A549 (cell line): Measurements from ENCODE around the gene CCDC137. TPM values are rescaled to one million over a fixed set of nuclear protein-coding genes. Genes with fewer than 3 reads are reported as not detected.

Experiments used
- ATAC-seq, 2 experiments: fragments of 200-7000 bp in 1 of 2; fragments of >200 bp in 1 of 2; cut with Nextera tagmentation in 1 of 2; cut with Tn5 transposase in 1 of 2; 3 replicates each; pipeline versions ENCODE4 v1.8.0 to v1.9.1; 2018 to 2020; ENCODE audit warnings: mild to moderate bottlenecking in 1 of 2, moderate library complexity in 1 of 2
- CTCF ChIA-PET: fragments of 300-600 bp; sonication (Branson Sonifier 250); formaldehyde crosslinking; extraction: SDS; loops from one replicate; lab custom pipeline; 2021; ENCODE audit warnings: antibody characterized with exemption, inconsistent platforms; lab: Yijun Ruan, JAX
- POLR2A ChIA-PET: fragments of 350-600 bp; formaldehyde crosslinking; extraction: SDS; loops from one replicate; lab custom pipeline; 2021; ENCODE audit warnings: antibody characterized with exemption, inconsistent platforms; lab: Yijun Ruan, JAX
- DNase-seq, 2 experiments: peaks; one replicate each; pipeline versions ENCODE4 v3.0.0 to v3.0.0-alpha.2; 2011 to 2016; ENCODE audit warnings: low read depth in 1 of 2, low spot score in 1 of 2
- FAIRE-seq: peaks from 2 replicates; lab custom pipeline; 2011; peaks lifted over from hg19 to GRCh38; lab: Jason Lieb, UNC
- H3K27ac ChIP-seq, 2 experiments: fragments of >200 bp; sonication (Bioruptor Twin); formaldehyde crosslinking; 3 replicates each; pipeline ENCODE4 v1.5.1; 2016 to 2017
- H3K4me1 ChIP-seq: fragments of >200 bp; sonication (Bioruptor Twin); formaldehyde crosslinking; 3 replicates; pipeline ENCODE4 v1.6.1; 2016
- H3K4me2 ChIP-seq: fragments of >200 bp; sonication (Bioruptor Twin); formaldehyde crosslinking; 3 replicates; pipeline ENCODE4 v1.6.1; 2016
- H3K4me3 ChIP-seq: fragments of >200 bp; sonication (Bioruptor Twin); formaldehyde crosslinking; 3 replicates; pipeline ENCODE4 v1.5.1; 2016
- H3K9me3 ChIP-seq: fragments of >200 bp; sonication (Bioruptor Twin); formaldehyde crosslinking; 3 replicates; pipeline ENCODE4 v1.6.1; 2016
- CBX2 ChIP-seq: fragments of 200-600 bp; sonication (generic); IDR thresholded peaks from 2 replicates; pipeline ENCODE4 v1.6.1; 2016; ENCODE audit warnings: low read depth, mild to moderate bottlenecking, borderline replicate concordance
- CEBPB ChIP-seq, 2 experiments: fragments of >200 bp in 1 of 2; sonication (Bioruptor Twin) in 1 of 2; formaldehyde crosslinking in 1 of 2; IDR thresholded peaks; 2 replicates each; pipeline ENCODE4 v1.6.1; 2012 to 2016
- CHD2 ChIP-seq: fragments of 150-350 bp; IDR thresholded peaks from 2 replicates; pipeline ENCODE4 v1.6.1; 2014; ENCODE audit warnings: low read length; ENCODE audit not compliant: partially characterized antibody
- CHD4 ChIP-seq: fragments of 200-600 bp; sonication (generic); IDR thresholded peaks from 2 replicates; pipeline ENCODE4 v1.6.1; 2016; ENCODE audit warnings: antibody characterized with exemption, mild to moderate bottlenecking, borderline replicate concordance
- EHMT2 ChIP-seq: fragments of 200-600 bp; sonication (generic); IDR thresholded peaks from 2 replicates; pipeline ENCODE4 v1.6.1; 2016; ENCODE audit warnings: antibody characterized with exemption, low read depth, mild to moderate bottlenecking, moderate library complexity
- HEYL ChIP-seq: fragments of 250-450 bp; sonication (Bioruptor Pico); IDR thresholded peaks from 2 replicates; pipeline ENCODE4 v1.8.0; 2021; ENCODE audit warnings: mild to moderate bottlenecking, moderate library complexity
- HOXB5 ChIP-seq: fragments of 250-450 bp; sonication (Bioruptor Pico); IDR thresholded peaks from 2 replicates; pipeline ENCODE4 v1.5.0; 2020; ENCODE audit warnings: mild to moderate bottlenecking, moderate library complexity
- JUN ChIP-seq, 2 experiments: fragments of >200 bp; sonication (Bioruptor Twin); formaldehyde crosslinking; IDR thresholded peaks; 2 replicates in 1 of 2; 3 replicates in 1 of 2; pipeline ENCODE4 v1.6.1; 2016 to 2017
- JUNB ChIP-seq: fragments of >200 bp; sonication (Bioruptor Twin); formaldehyde crosslinking; IDR thresholded peaks from 2 replicates; pipeline ENCODE4 v1.6.1; 2016
- KDM1A ChIP-seq: fragments of 200-600 bp; sonication (generic); IDR thresholded peaks from 2 replicates; pipeline ENCODE4 v1.6.1; 2016; ENCODE audit warnings: low read depth, mild to moderate bottlenecking
- NFE2L2 ChIP-seq: fragments of 150-350 bp; conservative IDR thresholded peaks from 2 replicates; pipeline ENCODE4 v1.6.1; 2014; ENCODE audit warnings: low read length
- NPAS2 ChIP-seq: fragments of 250-450 bp; sonication (Bioruptor Pico); IDR thresholded peaks from 2 replicates; pipeline ENCODE4 v1.8.0; 2022; ENCODE audit warnings: mild to moderate bottlenecking, moderate library complexity, borderline replicate concordance
- PHF8 ChIP-seq: fragments of 200-600 bp; sonication (generic); IDR thresholded peaks from 2 replicates; pipeline ENCODE4 v1.6.1; 2016; ENCODE audit warnings: low read depth, mild to moderate bottlenecking, antibody characterized with exemption, moderate library complexity, borderline replicate concordance
- POLR2AphosphoS2 ChIP-seq: conservative IDR thresholded peaks from 2 replicates; pipeline ENCODE4 v1.6.1; 2012; ENCODE audit warnings: low read length, improper control_type of control experiment, inconsistent platforms
- RAD21 ChIP-seq, 2 experiments: fragments of >200 bp in 1 of 2; sonication (Bioruptor Twin) in 1 of 2; formaldehyde crosslinking in 1 of 2; IDR thresholded peaks in 1 of 2; conservative IDR thresholded peaks in 1 of 2; 2 replicates in 1 of 2; 3 replicates in 1 of 2; pipeline ENCODE4 v1.6.1; 2012 to 2018; ENCODE audit warnings: inconsistent platforms in 1 of 2
- RARB ChIP-seq: fragments of 250-450 bp; sonication (Bioruptor Pico); IDR thresholded peaks from 2 replicates; pipeline ENCODE4 v1.8.0; 2021; ENCODE audit warnings: mild to moderate bottlenecking, moderate library complexity
- RNF2 ChIP-seq: fragments of 200-600 bp; sonication (generic); IDR thresholded peaks from 2 replicates; pipeline ENCODE4 v1.6.1; 2016; ENCODE audit warnings: low read depth, mild to moderate bottlenecking, antibody characterized with exemption, moderate library complexity, borderline replicate concordance
- SREBF2 ChIP-seq: fragments of 450-650 bp; IDR thresholded peaks from 2 replicates; pipeline ENCODE4 v1.6.1; 2014; ENCODE audit warnings: mild to moderate bottlenecking, moderate library complexity
- TFCP2L1 ChIP-seq: fragments of 250-450 bp; sonication (Bioruptor Pico); IDR thresholded peaks from 2 replicates; pipeline ENCODE4 v1.5.0; 2021; ENCODE audit warnings: mild to moderate bottlenecking
- TP53 ChIP-seq: fragments of 250-450 bp; sonication (Bioruptor Pico); IDR thresholded peaks from 2 replicates; pipeline ENCODE4 v1.5.0; 2021; ENCODE audit warnings: mild to moderate bottlenecking, moderate library complexity
- ZFP36 ChIP-seq: fragments of 450-650 bp; IDR thresholded peaks from 2 replicates; pipeline ENCODE4 v1.6.1; 2014; ENCODE audit warnings: borderline replicate concordance; ENCODE audit not compliant: partially characterized antibody
- ZNF302 ChIP-seq: fragments of 250-450 bp; sonication (Bioruptor Pico); IDR thresholded peaks from 2 replicates; pipeline ENCODE4 v1.9.0; 2021; ENCODE audit warnings: inconsistent platforms, mild to moderate bottlenecking, moderate library complexity
- ZSCAN20 ChIP-seq: fragments of 250-450 bp; sonication (Bioruptor Pico); IDR thresholded peaks from 2 replicates; pipeline ENCODE4 v1.8.0; 2022; ENCODE audit warnings: mild to moderate bottlenecking, moderate library complexity
- WGBS: methylation state at CpG from one replicate; pipeline ENCODE4 v1.1.6; 2017; ENCODE audit errors: missing lambda C conversion rate; 5-methylcytosine and 5-hydroxymethylcytosine counted together
- polyA plus RNA-seq, 4 experiments: library from polyadenylated mRNA; depleted of rRNA in 3 of 4; stranded (reverse); fragments of >200 nt; fragmentation: RNase III in 1 of 4; extraction: RNeasy Plus Mini Kit Qiagen cat#74134 plus additional on column Dnase treatment in 1 of 4; gene quantifications; 2 replicates in 3 of 4; 3 replicates in 1 of 4; pipeline ENCODE4 v1.2.3, GENCODE V29; 2011 to 2017
- TF ChIP-seq, protein P1 (sequence below): IDR thresholded peaks from 2 replicates; pipeline ENCODE4 v1.6.1; 2012
- TF ChIP-seq, protein P2 (sequence below): fragments of >200 bp; sonication (Bioruptor Twin); formaldehyde crosslinking; IDR thresholded peaks from 3 replicates; pipeline ENCODE4 v1.6.1; 2016
- TF ChIP-seq, protein P3 (sequence below): fragments of >200 bp; sonication (Bioruptor Twin); formaldehyde crosslinking; IDR thresholded peaks from 3 replicates; pipeline ENCODE4 v1.5.1; 2016
- TF ChIP-seq, protein P4 (sequence below): IDR thresholded peaks from 2 replicates; pipeline ENCODE4 v1.6.1; 2012; ENCODE audit warnings: low read depth, borderline replicate concordance
- TF ChIP-seq, protein P5 (sequence below): IDR thresholded peaks from 2 replicates; pipeline ENCODE4 v1.6.1; 2012
- TF ChIP-seq, protein P6 (sequence below): fragments of 250-450 bp; sonication (Bioruptor Pico); IDR thresholded peaks from 2 replicates; pipeline ENCODE4 v1.5.0; 2020; ENCODE audit warnings: low read depth, mild to moderate bottlenecking, moderate library complexity

The CCDC137 gene
- polyA plus RNA-seq, 2 of the 4 experiments (the other 2 are of a cell fraction), result 22.6 to 55.0 TPM

DNA sequence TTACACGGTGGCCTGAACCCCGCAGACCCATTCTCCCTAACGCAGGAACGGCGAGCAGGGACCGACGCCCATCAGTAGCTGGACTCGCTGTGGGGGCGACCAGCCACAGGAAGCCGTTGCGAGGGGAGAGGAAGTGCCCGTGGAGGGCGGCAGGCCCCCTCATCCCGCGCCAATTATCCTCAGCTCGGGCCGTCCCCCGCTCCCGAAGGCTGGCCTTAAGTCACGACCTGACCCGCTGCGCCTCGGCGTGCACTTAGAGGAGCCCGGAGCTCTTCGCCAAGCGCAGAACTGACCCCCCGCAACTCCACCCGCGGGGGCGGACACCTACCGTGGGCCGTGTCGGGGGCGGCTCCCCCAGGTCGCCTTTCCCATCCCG, 16.7 kb downstream of the CCDC137 start:
- TF ChIP-seq TFCP2L1, result no peak
- TF ChIP-seq POLR2AphosphoS2, result no peak
- no peak for TF ChIP-seq ZFP36
- peak; percentile 44; the same call in 1 of the 2 replicates for TF ChIP-seq PHF8
- TF ChIP-seq, all 56 proteins: peak for 1
- ChIA-PET CTCF (interaction anchor here (0.8 to 8.1 kb wide), 12 partner anchors 8 to 124 kb away, joined by 3 to 54 read pairs (median 5); partner anchors contain the start of gene MRPL12), POLR2A (interaction anchor here (0.8 to 3.8 kb wide), 15 partner anchors 9 to 339 kb away, joined by 3 to 42 read pairs (median 5); partner anchors contain the start of genes CCDC137, CENPX, MCRIP1 and MRPL12)
- Histone ChIP-seq H3K27ac (peak overlapping the region; percentile 90 to 91), H3K9me3 (no peaks in the 10 kb centered on the region), H3K4me1 (peaks cover 25% of the 10 kb centered on the region), H3K4me2 (peak overlapping the region; percentile 96), H3K4me3 (peak overlapping the region; percentile 86)
- 0% methylated on average over 10 of the region's 37 CpGs for WGBS
- ATAC-seq (peak; percentile 20 to 36; a peak in 4 of 6 replicates), FAIRE-seq (no peak), DNase-seq (no peak)

DNA sequence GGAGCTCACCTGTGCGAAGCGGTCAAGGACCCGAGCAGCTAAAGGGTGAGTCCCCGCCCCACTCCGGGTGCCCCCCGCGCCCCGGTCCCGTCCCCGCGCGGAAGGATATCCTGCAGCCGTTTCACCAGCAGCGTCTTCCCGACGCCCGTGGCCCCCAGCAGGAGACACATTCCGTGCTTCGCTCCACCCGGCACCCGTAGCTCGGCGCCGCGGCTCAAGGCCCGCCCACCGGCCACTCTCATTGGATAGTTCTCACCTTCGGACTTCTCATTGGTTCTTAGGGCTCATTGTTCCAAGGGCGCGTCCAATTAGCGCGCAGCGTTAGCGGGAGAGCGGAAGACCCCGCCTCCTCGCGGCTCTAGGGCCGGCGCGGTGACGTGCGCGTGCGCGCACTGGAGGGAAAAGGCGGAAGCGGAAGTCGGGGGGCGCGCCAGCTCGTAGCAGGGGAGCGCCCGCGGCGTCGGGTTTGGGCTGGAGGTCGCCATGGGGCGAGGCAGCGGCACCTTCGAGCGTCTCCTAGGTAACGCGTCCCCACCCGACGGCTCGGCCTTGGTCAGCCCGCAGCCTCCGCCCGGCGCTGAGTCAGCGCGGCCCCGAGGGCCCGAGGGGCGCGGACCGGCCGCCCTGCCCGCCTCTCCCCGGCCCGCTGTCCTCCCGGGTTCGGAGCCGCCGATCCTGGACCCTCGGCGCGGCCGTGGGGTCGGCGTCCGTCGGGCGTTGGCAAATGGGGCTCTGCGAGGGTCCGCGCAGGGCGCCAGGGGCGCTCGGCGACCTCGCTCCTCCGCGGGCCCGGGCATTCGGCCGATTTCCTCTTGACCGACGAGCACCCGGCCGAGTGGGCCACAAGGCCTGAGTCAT, 17.3 kb downstream of the CCDC137 start, which contains the start of the genes ARL16 and HGS:
Gene ARL16, minus strand, starts transcription at position 214 of the 858 bp plus-strand sequence. Its CDS starts 44 bp downstream, at position 170.
Gene HGS, plus strand, starts transcription at position 428 of the 858 bp plus-strand sequence. Its CDS starts 56 bp downstream, at position 484.
- peak within 1 kb of the TSS; percentile 91 to 93 for H3K27ac ChIP-seq
- peaks cover 25% of the 10 kb centered on the region for H3K4me1 ChIP-seq
- under 1% methylated on average over 83 of the region's 112 CpGs for WGBS
- FAIRE-seq, result peak; percentile 98
- peak within 1 kb of the TSS; percentile 86 for H3K4me3 ChIP-seq
- peak; percentile 100 for DNase-seq
- CTCF ChIA-PET, result interaction anchor here (0.8 to 8.1 kb wide), 10 partner anchors 8 to 125 kb away, joined by 3 to 54 read pairs (median 7); partner anchors contain the start of gene MRPL12
- peak within 1 kb of the TSS; percentile 96 for H3K4me2 ChIP-seq
- POLR2A ChIA-PET, result interaction anchor here (0.8 to 3.8 kb wide), 15 partner anchors 8 to 339 kb away, joined by 3 to 42 read pairs (median 5); partner anchors contain the start of genes CCDC137, CENPX, MCRIP1 and MRPL12
- peak; percentile 90 to 96 for ATAC-seq
- H3K9me3 ChIP-seq, result no peaks in the 10 kb centered on the region
- 0 out of 2 replicates have a peak, but pooled peaks have one; percentile 62 for TF ChIP-seq TP53
- no peak for TF ChIP-seq ZNF302
- no peak for TF ChIP-seq CBX2
- TF ChIP-seq, protein P1, sequence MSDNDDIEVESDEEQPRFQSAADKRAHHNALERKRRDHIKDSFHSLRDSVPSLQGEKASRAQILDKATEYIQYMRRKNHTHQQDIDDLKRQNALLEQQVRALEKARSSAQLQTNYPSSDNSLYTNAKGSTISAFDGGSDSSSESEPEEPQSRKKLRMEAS, result peak; percentile 87
- TF ChIP-seq, protein P2, sequence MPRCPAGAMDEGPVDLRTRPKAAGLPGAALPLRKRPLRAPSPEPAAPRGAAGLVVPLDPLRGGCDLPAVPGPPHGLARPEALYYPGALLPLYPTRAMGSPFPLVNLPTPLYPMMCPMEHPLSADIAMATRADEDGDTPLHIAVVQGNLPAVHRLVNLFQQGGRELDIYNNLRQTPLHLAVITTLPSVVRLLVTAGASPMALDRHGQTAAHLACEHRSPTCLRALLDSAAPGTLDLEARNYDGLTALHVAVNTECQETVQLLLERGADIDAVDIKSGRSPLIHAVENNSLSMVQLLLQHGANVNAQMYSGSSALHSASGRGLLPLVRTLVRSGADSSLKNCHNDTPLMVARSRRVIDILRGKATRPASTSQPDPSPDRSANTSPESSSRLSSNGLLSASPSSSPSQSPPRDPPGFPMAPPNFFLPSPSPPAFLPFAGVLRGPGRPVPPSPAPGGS, result peak; percentile 63; the same call in 2 of the 3 replicates
- no peak for TF ChIP-seq HOXB5 (CRISPR knock-in tag)
- TF ChIP-seq, protein P3, sequence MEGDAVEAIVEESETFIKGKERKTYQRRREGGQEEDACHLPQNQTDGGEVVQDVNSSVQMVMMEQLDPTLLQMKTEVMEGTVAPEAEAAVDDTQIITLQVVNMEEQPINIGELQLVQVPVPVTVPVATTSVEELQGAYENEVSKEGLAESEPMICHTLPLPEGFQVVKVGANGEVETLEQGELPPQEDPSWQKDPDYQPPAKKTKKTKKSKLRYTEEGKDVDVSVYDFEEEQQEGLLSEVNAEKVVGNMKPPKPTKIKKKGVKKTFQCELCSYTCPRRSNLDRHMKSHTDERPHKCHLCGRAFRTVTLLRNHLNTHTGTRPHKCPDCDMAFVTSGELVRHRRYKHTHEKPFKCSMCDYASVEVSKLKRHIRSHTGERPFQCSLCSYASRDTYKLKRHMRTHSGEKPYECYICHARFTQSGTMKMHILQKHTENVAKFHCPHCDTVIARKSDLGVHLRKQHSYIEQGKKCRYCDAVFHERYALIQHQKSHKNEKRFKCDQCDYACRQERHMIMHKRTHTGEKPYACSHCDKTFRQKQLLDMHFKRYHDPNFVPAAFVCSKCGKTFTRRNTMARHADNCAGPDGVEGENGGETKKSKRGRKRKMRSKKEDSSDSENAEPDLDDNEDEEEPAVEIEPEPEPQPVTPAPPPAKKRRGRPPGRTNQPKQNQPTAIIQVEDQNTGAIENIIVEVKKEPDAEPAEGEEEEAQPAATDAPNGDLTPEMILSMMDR, result no peak
- peak; percentile 88 for TF ChIP-seq PHF8
- TF ChIP-seq, protein P4, sequence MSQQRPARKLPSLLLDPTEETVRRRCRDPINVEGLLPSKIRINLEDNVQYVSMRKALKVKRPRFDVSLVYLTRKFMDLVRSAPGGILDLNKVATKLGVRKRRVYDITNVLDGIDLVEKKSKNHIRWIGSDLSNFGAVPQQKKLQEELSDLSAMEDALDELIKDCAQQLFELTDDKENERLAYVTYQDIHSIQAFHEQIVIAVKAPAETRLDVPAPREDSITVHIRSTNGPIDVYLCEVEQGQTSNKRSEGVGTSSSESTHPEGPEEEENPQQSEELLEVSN, result no peak; the same call in 1 of the 2 replicates
- no peak for TF ChIP-seq CHD4
- TF ChIP-seq HEYL (CRISPR knock-in tag), result no peak
- no peak for TF ChIP-seq ZSCAN20 (CRISPR knock-in tag)
- TF ChIP-seq TFCP2L1, result no peak
- TF ChIP-seq, protein P5, sequence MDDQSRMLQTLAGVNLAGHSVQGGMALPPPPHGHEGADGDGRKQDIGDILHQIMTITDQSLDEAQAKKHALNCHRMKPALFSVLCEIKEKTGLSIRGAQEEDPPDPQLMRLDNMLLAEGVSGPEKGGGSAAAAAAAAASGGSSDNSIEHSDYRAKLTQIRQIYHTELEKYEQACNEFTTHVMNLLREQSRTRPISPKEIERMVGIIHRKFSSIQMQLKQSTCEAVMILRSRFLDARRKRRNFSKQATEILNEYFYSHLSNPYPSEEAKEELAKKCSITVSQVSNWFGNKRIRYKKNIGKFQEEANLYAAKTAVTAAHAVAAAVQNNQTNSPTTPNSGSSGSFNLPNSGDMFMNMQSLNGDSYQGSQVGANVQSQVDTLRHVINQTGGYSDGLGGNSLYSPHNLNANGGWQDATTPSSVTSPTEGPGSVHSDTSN, result peak; percentile 81
- TF ChIP-seq, protein P6, sequence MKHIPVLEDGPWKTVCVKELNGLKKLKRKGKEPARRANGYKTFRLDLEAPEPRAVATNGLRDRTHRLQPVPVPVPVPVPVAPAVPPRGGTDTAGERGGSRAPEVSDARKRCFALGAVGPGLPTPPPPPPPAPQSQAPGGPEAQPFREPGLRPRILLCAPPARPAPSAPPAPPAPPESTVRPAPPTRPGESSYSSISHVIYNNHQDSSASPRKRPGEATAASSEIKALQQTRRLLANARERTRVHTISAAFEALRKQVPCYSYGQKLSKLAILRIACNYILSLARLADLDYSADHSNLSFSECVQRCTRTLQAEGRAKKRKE (CRISPR knock-in tag), result no peak
- peak; percentile 68 for TF ChIP-seq CHD2
- TF ChIP-seq JUN (IDR thresholded peaks at IDR 0.05), result peak; percentile 65 to 84
- TF ChIP-seq RNF2, result no peak
- no peak for TF ChIP-seq EHMT2
- TF ChIP-seq KDM1A, result no peak
- TF ChIP-seq RARB (CRISPR knock-in tag), result no peak
- no peak for TF ChIP-seq NFE2L2
- no peak for TF ChIP-seq JUNB
- no peak for TF ChIP-seq NPAS2 (CRISPR knock-in tag)
- TF ChIP-seq CEBPB (IDR thresholded peaks at IDR 0.05), result no peak
- TF ChIP-seq RAD21 (conservative IDR thresholded peaks at IDR 0.05 in 1 of 2, IDR thresholded peaks at IDR 0.05 in 1 of 2), result no peak
- TF ChIP-seq ZFP36, result no peak
- no peak for TF ChIP-seq SREBF2
